NB4 (cell line): Measurements from ENCODE around the gene RAB20.

Experiments used
- DNase-seq: peaks from one replicate; pipeline ENCODE4 v3.0.0; 2010; ENCODE audit warnings: low read depth
- H3K4me3 ChIP-seq: one replicate; pipeline ENCODE4 v1.5.1; 2011; ENCODE audit warnings: mild to moderate bottlenecking, low read depth, low read length, moderate library complexity
- MYC ChIP-seq: IDR thresholded peaks from 2 replicates; pipeline ENCODE4 v1.6.1; 2011; ENCODE audit warnings: low read depth, low read length
- POLR2A ChIP-seq: IDR thresholded peaks from 2 replicates; pipeline ENCODE4 v1.6.1; 2011; ENCODE audit warnings: mild to moderate bottlenecking; ENCODE audit not compliant: insufficient read length; ENCODE audit errors: extremely low read depth
- TF ChIP-seq, protein P1 (sequence below): IDR thresholded peaks from 2 replicates; pipeline ENCODE4 v1.6.1; 2011; ENCODE audit warnings: low read depth, low read length
- TF ChIP-seq, protein P2 (sequence below): IDR thresholded peaks from one replicate; pipeline ENCODE4 v1.5.1; 2012; ENCODE audit warnings: low read depth, low read length

RAB20 gene

DNA sequence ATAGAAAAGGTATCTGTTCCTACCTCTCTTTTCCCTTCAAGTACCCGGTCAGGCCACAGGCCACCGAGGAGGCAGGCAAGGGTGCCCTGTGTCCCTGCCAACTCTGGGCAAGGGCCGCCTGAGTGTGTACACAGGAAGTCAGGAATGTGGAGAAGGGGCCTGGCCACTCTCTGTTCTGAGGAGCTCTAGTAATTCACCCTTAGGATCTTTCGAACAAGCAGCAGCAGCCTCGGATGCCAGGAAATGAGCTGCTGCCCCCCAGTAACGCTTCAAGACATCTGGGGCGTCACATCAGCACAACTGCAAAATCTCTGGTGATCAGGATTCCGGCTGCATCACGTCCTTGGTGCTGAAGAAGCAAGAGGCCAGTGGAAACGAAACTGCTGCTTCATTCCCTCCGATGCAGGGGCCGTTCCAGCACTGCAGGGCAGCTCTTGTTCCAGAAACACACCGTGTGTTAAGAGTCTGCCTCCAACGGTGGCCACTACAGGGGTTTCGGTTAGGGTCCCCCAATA lies 2.0 kb downstream of the RAB20 start:
- DNase-seq, result no peak
- H3K4me3 ChIP-seq, result peak overlapping the region; percentile 79
- no peak for TF ChIP-seq POLR2A
- no peak for TF ChIP-seq MYC
- TF ChIP-seq, protein P1, sequence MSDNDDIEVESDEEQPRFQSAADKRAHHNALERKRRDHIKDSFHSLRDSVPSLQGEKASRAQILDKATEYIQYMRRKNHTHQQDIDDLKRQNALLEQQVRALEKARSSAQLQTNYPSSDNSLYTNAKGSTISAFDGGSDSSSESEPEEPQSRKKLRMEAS, result no peak
- TF ChIP-seq, protein P2, sequence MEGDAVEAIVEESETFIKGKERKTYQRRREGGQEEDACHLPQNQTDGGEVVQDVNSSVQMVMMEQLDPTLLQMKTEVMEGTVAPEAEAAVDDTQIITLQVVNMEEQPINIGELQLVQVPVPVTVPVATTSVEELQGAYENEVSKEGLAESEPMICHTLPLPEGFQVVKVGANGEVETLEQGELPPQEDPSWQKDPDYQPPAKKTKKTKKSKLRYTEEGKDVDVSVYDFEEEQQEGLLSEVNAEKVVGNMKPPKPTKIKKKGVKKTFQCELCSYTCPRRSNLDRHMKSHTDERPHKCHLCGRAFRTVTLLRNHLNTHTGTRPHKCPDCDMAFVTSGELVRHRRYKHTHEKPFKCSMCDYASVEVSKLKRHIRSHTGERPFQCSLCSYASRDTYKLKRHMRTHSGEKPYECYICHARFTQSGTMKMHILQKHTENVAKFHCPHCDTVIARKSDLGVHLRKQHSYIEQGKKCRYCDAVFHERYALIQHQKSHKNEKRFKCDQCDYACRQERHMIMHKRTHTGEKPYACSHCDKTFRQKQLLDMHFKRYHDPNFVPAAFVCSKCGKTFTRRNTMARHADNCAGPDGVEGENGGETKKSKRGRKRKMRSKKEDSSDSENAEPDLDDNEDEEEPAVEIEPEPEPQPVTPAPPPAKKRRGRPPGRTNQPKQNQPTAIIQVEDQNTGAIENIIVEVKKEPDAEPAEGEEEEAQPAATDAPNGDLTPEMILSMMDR, result no peak

DNA sequence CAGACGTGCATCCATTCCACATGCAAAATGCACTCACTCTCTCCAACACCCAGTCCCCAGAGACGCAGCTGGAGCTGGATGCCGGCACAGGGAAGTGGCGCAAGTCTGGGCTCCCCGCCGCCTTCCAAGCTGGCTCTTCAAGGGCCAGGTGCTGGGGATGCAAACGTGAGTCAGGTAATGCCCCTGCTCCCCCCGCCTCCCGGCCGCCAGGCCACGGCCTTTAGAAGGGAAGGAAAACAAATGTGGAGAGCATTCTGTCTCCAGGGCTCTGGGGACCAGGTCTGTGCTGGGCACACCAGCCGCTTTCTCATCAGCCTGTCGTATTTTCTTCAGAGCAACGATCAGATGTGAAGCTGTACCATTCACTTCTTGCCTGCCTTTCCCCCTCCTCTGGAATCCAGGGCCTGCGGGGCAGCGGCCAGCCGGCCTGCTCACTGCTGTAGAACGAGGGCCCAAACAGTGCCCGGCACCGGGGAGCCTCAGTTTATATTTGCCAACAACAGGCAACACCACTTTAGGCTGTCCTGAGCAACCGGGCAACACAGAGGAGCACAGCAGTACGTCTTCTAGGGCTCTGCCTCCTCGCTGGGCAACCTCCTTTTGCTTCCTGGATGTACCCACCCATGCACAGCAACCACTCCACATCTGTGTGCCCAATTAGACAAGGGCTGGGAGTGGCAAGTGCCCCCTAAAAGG lies 3.8 kb downstream of the RAB20 start:
- no peak overlapping the region for H3K4me3 ChIP-seq
- DNase-seq, result no peak
- TF ChIP-seq, protein P2, result no peak
- TF ChIP-seq POLR2A, result no peak
- no peak for TF ChIP-seq MYC

DNA sequence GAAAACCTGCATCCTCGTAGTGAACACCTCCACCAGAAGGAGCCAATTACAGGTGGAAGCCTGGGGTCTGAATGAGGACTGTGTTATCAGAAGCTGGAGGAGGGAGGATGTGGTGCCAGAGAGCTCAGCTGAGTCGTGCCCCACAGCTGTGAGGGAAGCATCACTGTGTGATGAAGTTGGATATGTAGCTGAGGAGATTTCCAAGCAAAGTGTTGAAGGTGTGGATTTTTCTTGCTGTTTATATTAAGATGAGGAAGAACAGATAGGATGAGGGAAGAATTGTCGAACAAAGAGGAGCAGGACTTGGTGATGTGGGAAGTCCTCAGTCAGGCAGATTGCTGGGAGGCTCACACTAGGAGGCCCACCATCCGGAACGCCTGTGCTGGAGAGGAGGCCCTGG lies 4.4 kb downstream of the RAB20 start:
- H3K4me3 ChIP-seq, result no peak overlapping the region
- TF ChIP-seq POLR2A, result no peak
- TF ChIP-seq MYC, result no peak
- TF ChIP-seq, protein P1, result no peak
- TF ChIP-seq, protein P2, result no peak
- no peak for DNase-seq

DNA sequence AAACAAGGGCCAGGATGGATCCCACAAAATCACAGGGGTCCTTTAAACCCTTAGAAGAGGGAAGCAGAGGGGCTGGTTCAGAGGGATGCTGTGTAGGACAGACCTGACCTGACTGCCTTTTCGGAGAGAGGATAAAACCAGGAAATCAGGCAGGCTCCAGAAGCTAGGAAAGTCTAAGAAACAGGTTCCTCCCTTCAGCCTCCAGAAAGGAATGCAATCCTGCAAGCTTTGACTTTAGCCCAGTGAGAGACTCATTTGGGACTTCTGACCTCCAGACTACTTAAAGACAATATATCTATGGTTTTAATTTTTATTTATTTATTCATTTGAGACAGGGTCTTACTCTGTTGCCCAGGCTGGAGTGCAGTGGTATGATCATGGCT lies 5.3 kb downstream of the RAB20 start:
- no peak for DNase-seq
- no peak overlapping the region for H3K4me3 ChIP-seq
- TF ChIP-seq MYC (no peak), POLR2A (no peak)
- TF ChIP-seq, protein P2, result no peak

DNA sequence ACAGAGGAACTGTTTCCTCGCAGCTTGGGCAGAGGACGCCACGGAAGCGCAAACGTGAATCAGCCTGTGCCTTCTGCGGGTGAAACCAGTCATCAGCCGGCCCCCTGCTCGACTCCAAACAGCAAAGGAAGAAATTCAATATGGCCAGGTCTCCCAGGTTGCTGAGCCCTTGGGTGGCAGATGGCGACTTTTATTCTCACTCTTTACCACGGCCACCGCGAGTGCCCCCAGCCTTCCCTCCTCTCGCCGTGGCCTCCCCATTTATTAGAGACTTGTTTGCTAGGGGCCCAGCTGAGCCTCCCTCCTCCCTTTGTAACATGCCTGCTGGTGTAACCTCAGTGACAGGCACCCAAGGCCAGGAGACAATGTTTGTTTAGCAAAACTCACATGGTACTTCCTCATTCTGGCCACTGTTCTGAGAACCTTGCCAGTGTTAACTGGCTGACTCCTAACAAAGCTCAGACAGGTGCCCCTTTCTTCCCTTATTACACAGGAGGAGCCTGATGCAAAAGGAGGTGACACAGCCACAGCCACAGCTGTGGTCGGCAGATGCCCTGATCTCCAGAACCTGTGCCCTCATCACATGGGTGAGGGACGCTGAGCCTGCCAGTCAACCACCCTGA lies 5.8 kb downstream of the RAB20 start:
- DNase-seq, result peak; percentile 83
- TF ChIP-seq, protein P1, result peak; percentile 85
- TF ChIP-seq POLR2A, result no peak
- TF ChIP-seq, protein P2, result no peak

DNA sequence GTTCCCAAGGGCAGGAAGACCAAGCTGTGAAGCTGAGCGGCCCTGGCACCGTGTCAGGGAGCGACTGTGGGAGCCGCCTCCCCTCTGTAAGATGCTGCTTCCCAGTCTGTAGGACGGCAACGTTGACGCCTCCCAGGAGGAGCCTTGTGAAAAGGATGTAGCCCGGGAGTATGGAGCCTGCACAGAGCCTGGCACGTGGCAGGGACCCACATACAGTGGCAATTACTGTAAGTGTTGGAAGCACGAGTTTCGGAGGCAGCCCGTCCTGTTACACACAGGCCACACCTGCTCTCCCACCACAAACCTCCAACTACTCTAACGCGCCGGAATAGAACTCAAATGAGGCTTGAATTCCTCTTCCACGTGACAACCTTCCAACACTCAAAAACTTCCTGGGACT lies 6.6 kb downstream of the RAB20 start:
- H3K4me3 ChIP-seq, result no peak overlapping the region
- DNase-seq, result no peak
- TF ChIP-seq, protein P1, result no peak
- TF ChIP-seq MYC (no peak), POLR2A (no peak)

More for the DNA sequence above, 5.8 kb downstream of the RAB20 start:
- H3K4me3 ChIP-seq, result no peak overlapping the region
